NCI-H446 (cell line): ENCODE measurements around the gene GLIS1.

Experiments used
- DNase-seq, 2 experiments: peaks; one replicate each; lab custom pipeline; 2025; lab: John Stamatoyannopoulos, UW

The GLIS1 gene

DNA sequence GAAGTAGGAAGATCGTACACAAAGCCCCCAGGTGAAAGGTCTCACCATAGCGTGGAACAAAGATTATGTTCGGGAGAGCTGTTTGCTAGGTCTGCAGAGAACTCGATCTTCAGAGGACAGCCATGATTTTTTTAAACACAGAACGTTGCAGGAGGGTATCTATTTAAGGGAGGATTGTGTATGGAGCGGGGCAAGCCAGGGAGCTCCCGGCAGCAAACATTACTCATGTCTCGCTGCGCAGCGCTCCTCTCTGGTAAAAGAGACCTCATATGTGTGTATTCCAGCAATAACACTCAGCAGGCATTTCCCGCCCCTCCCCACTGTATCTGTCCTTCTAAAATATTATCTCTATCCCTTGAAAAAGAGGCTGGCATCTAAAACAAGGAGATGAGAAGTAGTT is 2.7 kb downstream of the GLIS1 start:
- DNase-seq, result no peak

DNA sequence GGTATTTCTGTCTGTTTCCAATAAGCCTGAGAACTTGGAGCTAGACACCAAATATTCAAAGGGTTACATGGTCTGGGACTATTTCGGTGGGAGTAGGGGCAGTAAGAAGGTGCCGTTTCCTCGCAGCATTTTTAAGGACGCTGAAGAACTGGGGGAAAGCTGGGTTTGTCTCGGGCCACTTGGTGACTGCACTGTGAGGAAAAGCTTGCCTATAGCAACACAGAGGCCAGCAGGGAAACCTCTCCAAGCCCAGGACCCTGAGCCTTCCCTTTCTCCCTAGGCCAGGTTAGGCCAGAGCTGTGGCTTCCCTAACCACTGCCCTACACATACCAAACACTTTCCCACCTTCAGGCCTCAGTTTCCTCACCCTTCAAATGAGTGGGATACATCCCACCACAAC is 3.3 kb downstream of the GLIS1 start:
- DNase-seq, result no peak

DNA sequence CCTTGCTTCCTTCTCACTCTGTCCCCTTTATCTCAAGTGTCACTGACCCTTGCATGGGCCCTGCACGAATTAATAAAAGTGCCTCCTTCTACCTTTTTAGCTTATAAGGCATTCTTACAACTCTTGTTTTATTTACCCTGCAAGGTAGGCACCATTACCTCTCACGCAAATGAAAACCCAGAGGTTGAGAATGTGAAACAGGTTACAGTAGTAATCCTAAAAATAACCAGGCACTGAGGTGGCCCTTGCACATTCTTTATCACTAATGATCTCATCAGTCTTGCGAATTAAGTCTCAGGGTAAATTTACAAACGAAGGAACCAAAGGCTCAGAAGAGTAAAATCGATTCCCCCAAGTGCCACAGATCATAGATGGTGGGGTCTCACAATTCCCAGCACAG is 3.7 kb downstream of the GLIS1 start:
- no peak for DNase-seq

DNA sequence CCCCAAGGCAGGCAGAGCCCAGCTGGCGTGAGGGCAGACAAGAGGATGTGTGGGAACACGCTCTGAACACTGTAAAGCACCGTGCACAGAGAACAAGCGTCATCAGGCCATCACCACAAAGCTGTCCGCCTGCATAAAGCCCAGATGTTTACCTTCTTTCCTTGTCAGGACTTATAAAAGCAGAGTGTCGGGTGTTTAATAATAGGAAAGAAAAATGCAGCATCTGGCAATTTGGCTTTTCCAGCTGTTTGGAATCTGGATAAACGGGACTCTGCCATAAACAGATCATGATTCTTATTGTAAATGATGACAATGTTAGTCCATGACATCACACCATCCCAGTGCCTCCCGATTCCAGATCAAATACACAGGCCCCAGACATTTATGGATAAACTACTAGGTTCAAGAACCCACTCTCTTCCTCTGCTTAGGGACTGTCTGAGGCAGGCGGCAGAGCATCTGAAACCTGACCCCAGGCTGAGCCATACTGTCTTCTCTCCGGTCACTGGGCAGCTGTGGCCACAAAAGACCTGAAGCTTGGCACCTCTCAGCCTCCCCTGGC is 4.2 kb downstream of the GLIS1 start:
- DNase-seq, result no peak

DNA sequence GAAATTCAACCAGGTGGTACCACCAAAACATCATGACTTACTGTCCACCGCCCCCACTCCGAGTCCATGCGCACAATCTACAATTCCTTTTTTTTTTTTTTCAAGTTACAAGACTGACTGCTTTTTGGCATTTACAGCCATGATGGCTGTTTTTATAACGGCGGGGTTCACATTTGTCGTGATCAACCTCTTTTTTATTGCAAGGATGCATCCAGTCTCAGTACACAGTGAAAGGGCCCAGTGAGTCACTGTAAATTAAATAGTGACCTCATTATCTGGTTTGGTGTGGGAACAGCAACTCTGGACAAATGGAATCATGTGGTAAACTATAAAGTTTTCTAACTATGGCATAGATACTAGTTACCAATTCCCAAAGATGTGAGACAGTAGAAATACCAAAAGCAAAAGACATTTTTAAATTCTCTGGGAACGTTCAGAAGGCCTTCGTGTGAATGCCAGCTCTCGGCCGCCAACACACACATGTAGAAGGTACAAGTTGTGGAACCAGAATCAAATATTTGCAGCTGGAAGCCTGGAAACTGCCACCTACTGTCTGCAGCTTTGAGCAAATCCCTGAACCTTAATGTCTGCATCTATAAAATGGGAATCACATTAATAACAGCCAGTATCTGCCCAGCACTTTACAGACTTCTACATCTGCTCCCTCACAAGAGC is 4.9 kb downstream of the GLIS1 start:
- DNase-seq, result no peak

DNA sequence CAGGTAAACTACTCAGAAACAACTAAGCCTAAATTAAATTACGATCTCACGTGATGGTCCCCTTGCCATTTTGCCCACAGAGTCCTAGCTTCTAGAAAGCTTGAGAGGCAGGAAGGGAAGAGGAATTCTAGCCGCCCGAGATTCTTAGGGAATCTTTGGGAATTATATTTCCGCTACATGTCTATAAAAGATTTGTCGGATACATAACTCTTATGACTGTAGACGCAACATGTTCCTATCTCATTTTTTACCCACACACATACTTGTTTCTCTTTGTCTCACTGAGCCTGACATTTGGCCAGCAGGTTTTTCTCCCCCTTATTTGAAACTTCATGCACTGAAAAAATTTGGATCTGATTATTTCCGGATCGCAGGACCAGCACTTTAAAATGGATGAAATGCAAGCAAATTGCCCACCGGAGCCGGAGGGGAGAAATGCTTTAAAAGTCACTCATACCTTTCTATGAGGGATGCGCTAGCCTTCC is 5.5 kb downstream of the GLIS1 start:
- DNase-seq, result no peak

DNA sequence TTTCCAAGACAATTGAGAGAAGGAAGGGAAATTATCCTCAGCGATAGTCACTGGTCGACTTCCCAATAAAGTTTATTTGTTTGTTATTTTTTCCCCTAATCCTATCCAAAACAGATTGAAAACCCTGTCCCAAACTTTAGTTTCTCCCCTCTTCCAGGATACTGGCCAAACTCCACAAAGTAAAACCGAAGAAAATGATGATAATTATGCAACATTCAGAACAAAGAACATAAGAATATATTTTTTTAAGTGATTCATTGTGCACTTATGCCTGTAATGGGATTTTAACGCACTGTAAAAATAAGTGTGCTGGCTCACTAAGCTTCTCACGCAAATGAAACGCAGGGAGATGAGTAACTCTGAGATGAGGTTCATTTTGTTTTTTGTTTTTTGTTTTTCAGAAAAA is 6.0 kb downstream of the GLIS1 start:
- no peak for DNase-seq

DNA sequence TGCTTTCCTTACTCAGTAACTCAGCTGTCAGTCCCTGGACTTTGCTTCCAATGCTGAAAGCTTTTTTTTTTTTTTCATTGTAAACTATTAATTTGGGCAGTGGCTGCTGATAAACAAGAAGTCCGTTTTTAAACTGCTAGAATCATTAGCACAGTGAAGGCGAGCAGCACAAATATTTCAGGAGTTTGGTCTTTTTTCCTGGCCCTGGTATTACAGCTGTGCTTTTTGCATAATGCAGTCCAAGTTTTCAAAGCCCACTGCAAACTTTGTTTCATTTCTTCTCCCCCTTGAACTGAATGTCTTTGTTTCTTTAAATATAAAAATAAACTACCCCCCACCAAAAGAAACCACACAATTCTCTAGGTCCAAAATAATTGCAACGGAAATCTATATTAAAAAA is 6.6 kb downstream of the GLIS1 start:
- no peak for DNase-seq

DNA sequence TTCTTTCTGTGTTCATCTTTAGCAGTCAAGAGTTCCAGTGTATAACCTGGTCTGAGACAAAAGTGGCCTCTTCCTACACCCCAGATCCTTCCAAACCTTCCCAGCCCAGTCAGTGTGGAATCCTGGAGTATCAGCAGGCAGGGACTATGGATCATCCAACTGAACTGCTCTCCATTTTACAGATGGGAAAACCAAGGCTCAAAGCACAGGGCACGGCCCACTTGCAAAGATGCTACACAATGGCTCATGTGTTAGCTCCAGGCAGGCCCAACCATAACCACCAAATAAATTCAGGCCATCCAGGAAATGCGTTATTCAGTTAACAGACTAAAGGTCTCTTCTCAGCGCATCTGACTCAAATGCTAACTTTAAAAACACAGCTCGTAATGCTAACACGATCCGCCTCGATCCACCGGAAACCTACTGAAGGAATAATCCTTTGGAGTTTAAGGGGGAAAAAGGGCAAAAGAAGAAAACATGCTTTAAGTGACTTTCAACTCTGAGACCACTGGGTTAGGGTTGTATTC is 7.1 kb downstream of the GLIS1 start:
- DNase-seq, result no peak

DNA sequence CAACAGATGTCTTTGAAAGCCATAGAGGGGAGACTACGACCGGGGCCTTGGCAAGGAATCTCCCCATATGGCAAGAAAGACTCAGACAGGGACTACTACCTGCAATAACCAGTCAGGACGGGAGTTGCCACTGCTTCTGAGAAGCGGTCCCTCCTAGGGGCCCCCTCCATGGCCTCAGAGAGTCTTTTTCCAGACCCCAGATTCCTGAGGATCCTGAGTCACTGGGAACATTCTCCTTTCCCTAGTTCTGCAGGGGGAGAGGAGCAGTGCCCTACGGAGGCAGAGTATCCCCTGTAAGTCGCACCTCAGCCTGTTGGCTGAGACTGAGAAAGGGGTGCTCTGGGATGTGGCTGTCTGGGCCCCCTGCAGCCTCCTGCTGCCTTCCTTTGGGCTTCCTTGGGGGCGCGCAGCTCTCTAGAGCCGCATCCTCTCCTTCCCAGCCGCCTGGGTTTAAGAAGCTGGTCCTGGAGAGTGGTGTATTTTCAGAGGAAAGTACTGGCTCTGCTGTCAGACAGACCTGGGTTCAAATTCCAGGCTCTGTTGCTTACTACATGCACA is 7.8 kb downstream of the GLIS1 start:
- no peak for DNase-seq

DNA sequence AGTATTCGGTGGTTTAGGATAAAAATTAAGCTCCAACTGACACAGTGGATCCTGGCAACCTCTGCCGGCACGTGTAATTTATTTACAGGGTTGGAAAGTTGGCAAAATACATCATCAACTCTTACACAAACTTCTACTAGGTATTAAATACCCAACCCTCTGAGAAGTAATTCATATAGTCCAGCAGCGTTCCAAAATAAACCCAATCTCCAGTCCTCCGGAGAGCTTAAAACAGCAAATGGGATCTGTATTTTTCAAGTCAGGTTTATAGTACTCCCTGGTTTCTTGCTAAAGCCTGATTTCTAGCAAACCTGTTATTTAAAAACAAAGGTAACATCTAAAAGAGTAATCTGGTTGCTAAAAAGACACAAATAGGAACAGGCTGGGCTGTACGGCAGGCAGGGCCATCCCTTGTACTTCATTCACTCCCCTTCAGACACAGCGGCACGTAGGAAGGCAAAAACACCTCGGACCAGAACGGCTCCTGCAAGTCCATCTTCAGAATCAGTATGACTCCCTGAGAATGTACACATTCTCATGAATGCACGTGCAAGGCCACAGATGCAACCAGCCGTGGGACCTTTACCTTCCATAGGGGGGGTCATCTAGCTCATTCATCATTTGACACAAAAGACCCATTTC is 8.6 kb downstream of the GLIS1 start:
- no peak for DNase-seq

DNA sequence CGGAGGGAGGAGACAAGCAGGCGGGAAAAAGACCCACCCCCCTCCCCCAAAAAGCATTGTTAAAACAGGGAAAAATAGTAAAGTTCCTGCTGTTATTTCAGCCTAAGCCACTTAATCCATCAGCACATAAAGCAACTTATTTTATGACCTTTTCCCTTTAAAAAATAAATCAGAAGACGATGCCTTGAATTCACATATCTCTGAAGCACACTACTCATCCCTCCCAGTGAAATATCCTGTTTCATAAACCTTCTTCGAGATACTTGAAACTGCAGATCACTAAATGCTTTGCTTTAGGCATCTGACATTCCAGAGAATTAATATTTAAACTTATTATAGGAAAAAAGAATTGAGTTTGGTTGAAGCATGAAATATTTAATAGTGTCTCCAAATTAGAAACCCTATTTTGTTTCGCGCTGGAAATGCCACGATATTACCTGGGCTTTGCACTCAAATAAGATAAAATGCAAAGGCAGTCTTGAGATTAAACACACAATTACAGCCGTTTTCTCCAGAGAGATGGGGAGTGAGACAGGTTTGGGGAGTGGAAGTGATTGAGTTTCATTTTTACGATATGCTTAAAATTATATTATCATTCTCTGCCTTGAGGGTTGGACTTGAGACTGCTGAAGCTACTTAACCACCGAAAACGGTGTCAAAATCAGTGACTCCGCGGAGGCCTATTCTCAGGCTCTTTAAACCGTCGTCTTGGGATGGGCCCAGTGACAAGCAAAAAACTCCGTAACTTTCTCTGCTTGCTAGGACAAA is 9.3 kb downstream of the GLIS1 start:
- DNase-seq, result no peak

DNA sequence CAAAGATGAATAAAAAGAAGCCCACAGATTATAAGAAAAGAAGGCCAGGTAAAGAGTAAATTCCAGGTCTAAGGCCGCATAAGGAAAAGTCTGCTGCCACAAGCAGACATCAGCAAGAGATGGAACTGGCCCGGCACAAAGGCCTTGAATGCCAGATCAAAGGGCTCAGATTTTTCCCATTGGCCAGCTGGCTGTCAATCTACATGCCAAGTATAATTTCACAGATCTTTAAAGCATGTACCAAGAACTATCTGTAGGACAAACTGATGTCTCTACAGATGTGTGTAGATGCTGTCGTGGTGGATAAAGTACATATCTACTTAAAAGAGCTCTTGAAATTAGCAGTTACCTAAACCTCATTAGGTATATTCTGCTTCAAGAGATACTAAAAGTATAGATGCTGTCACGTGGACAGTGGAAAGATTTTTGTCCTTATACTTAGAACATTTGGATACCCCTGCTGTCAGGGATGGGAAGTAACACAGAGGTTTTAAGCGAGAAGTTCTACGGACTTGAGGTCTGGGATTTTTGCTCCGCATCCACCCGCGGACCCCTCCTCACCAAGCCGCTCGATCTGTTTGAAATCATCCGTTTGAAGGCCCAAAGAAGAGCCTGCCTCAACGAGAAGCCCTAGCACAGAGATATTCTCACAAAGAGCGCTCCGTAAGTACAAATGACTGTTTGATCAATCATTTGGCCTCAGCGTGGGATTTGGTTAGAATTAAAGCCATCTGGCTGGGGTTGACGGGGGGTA is 10.1 kb downstream of the GLIS1 start:
- no peak for DNase-seq

DNA sequence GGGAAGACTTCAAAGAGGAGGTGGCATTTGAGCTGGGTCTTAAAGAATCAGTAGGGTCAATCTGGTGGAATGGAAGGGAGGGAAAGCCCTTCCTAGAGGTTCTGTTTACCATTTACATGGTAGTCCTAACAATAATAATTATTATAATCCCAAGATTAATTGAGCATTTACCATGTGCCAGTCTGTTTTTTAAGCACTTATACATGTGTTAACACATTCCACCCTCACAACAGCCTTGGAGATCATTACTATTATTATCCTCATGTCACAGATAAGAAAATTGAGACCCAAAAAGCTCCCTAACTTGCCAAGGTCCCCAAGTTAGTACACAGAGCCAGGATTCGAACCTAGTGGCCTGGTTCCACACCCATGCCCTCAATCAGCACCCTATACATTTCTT is 10.8 kb downstream of the GLIS1 start:
- DNase-seq, result no peak

DNA sequence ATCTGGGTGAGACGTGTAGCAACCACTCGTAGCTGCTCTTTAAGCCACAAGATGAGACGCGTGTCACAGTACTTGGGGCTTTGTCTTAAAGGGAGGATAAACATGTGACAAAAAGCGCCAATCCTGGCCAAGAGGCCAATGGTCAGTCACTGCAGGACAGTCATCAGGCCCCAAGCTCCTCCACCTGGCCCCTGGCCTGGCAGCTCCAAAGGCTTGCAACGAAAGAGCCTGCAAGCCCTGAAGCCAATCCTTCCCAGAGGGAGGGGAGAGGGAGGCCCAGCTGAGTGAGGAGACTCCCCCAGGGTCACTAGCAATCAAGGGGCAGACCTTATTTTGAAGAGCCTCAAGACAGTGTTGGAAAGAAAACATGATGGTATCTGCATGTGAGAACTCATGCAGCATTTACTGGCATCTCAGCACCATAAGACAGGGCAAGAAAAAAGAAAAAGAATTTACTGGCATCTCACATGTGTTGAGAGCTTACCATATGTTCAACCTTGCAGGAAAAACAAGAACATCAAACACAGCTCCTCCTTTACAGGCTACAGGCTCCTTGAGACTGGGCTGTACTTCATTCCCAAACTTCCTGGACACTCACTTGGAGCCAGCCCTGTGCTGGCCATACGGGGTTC is 11.4 kb downstream of the GLIS1 start:
- no peak for DNase-seq

DNA sequence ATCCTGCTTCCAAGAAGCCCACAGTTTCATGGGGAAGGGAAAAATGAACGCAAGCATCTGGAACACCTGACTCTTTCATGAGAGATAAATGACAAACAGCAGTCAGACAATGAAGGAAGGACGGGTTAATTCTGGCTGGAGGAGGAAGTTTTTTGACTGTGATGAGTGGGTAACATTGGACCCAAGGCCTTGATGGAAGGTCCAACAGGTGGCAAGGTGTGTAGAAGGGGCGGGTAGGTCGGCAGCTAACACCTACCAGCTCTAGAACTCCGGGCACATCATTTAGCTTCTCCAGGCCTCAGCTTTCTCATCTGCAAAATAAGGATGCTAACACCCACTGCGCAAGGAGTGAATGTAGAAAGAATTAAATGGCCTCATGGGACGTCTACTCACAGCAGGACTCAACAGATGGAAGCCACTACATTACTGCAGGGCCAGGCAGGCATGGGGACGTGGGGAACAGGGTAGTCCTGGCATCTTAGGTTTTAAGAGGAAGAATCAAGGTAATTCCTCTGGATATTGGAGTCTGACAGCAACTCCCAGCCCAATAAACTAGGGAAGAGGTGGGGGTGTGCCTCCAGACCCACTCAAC is 12.9 kb downstream of the GLIS1 start:
- no peak for DNase-seq

DNA sequence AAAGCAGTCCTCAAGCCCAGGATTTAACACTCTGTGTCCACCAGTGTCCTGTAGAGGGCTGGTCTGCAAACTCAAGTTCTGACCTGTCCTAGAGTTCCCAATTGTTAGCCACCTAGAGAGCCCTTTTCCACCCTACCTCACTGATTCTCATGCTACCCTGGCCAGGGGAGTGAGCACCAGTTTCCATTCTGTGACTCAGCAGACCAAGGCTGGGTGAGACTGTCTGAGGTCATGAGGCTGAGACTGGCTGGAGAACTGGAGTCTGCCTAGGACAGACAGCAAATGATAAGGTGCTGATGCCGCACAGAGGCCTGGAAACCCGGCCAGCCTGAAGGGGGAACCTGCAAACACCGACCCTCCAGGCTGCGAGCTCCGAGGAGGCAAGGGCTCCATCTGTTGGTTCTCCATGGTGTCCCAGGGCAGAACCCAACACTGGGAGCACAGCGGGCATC is 13.7 kb downstream of the GLIS1 start:
- DNase-seq, result peak; percentile 24 to 34

DNA sequence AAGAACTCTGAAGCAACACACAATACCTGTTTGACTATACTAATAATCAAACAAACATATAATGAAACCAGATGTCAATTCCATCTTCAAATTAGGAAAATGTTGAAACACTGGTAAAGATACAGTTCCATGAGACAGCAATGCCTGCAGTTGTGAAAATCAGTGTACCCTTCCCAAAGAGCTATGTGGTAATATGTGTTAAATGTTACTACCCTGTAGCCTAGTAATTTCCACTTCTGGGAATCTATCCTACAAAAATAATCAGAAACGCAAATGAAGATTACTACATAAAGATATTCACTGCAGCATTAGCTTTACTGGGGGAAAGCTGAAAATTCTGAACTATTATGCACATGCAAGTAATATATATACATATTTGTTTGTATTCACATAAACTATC is 16.9 kb downstream of the GLIS1 start:
- DNase-seq, result no peak

DNA sequence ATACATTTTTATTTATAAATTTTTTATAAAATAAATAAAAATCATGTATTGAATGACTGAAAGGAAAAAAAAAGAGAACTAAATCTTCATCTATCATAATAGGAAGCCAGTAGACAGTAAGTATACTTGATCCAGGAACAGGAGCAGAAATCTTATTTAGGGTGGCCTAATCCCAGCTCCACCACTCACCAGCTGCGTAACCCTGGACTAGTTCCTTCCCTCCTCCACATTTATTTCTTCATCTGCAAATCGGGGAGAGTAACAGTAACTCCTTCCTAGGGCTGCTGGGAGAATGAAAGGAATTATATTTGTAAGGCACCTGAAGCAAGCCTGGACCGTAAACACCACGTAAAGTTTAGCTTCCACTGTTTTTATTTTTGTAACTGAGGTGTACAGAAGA is 17.9 kb downstream of the GLIS1 start:
- DNase-seq, result no peak

DNA sequence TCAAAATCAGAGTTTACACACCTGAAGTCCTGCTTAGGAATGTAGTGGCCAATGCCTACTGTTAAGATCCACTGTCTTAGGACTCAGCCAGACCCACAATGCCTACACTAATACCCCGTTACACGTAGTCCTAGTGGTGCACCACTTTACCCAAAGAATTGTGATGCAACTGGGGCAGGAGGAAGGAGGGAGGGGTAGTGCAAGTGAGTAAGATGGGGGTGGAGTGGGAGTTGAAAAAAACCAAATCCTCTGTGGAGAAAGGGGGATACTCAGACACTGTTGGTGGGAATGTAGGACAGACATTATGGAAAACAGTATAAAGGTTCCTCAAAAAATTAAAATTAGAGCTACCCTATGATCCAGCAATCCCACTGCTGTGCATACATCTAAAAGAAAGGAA is 19.5 kb downstream of the GLIS1 start:
- DNase-seq, result no peak

DNA sequence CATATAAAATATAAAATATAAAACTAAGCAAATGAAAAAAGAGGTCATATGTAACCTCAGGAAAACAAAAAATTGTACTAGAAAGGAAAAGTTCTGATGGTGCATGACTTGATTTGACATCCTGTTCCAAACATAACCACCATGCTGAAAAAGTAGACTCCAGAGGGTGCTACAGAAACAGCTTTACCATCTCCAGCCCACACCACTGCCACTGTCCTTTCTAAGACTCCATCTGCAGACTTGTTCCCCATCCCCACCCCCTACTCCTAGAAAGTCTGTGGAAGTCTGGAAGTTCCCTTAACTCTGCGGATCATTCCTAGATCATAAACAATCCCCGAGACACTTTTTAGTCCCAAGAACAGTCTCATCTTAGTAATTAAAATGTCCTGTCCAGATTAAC is 20.5 kb downstream of the GLIS1 start:
- DNase-seq, result no peak
